ENCODE measurements around the gene TP53TG5. TPM values are rescaled to one million over a fixed set of nuclear protein-coding genes. Genes with fewer than 3 reads are reported as not detected.

TP53TG5 gene
- total and polyA plus RNA-seq, 2 of the 8 experiments (the other 6 are each of a cell fraction or from before 2014, with no cell fraction given) = not detected

DNA sequence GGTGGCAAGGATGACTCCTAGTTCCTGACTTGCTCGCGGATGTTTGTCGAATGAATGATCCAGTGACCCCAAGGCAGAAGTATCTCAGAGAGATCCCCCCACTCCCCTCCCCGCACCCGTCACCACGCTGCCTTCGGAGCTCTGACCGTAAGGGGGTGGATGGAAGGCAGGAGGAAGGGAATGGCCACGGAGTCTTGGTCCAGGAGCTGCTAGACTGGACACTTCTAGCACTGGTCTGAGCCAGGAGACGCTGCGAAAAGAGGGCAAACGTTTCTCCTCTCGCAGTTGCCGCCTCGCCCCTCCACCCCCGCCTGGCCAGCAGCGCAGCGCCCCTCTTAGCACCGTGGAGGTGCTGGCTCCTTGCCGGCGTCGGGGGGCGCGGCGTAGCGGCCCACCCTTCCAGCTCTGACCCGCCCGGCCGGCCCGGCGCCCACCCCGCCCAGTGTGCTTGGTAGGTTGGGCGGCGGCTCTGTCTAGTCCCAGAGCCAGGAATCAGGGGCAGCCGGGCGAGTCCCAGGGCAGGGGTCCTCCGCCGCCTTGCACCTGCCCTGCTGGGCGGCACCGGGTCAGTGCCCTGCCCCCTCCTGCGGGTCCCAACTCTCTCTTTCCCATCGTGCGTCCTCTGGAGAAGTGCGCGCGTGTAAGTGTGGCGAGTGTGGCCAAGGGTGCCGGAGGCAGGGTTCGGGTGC is 27.6 kb upstream of the TP53TG5 start:
- Histone ChIP-seq H2AFZ (ENCODE audit: low read length) (peak overlapping the region; percentile 92; the same call in 1 of the 2 replicates), H2BK15ac (ENCODE audit: low read length) (no peak overlapping the region; the same call in 1 of the 2 replicates), H2BK5ac (ENCODE audit: low read depth, low read length) (peak overlapping the region; percentile 60; the same call in 1 of the 2 replicates), H3K14ac (ENCODE audit: insufficient read length) (no peak overlapping the region), H2BK20ac (ENCODE audit: low read length) (no peak overlapping the region), H4K8ac (ENCODE audit: extremely low read depth, insufficient read depth, low read length) (peak overlapping the region; percentile 93), H3K4me2 (ENCODE audit: insufficient read depth in 1 of 2, low read depth in 2 of 2, low read length in 2 of 2) (peak overlapping the region; percentile 77 to 98), H3K36me3 (ENCODE audit: control insufficient read depth in 2 of 4, insufficient read depth in 4 of 4, low read length in 3 of 4) (peaks cover 5 to 15% (median 11%) of the 10 kb centered on the region in 4 experiments), H3K27me3 (replicated peaks in 1 of 4; ENCODE audit: control insufficient read depth in 3 of 4, extremely low read depth in 1 of 4, insufficient read depth in 3 of 4, low read length in 3 of 4) (peaks cover 2 to 20% (median 10%) of the 10 kb centered on the region in 4 experiments; a peak in 6 of 7 replicates), H2BK12ac (ENCODE audit: low read depth, low read length) (peak overlapping the region; percentile 80; the same call in 1 of the 2 replicates), H3K23me2 (ENCODE audit: low read depth, low read length) (peaks cover 21% of the 10 kb centered on the region), H3K23ac (ENCODE audit: insufficient read length) (no peak overlapping the region), H3K4me1 (replicated peaks in 1 of 4; ENCODE audit: control insufficient read depth in 3 of 4, insufficient read depth in 4 of 4, low read length in 3 of 4) (peaks cover 0 to 8% (median 3%) of the 10 kb centered on the region in 4 experiments; a peak in 4 of 7 replicates), H3K9me3 (ENCODE audit: insufficient read depth in 2 of 2, low read depth in 1 of 2, low read length in 1 of 2) (peaks cover 7 to 9% of the 10 kb centered on the region in 2 experiments; a peak in 3 of 4 replicates), H2AK5ac (ENCODE audit: low read depth, low read length) (no peak overlapping the region), H3K18ac (ENCODE audit: extremely low read depth, low read length) (peak overlapping the region; percentile 95), H3K79me1 (ENCODE audit: low read depth, low read length) (no peaks in the 10 kb centered on the region), H3K4ac (replicated peaks; ENCODE audit: insufficient read length, low read depth, low read length) (peak overlapping the region; percentile 65), H4K20me1 (replicated peaks in 1 of 2; ENCODE audit: control insufficient read depth in 1 of 2, insufficient read depth in 2 of 2, low read length in 2 of 2) (peaks cover 4 to 5% of the 10 kb centered on the region in 2 experiments), H2BK120ac (replicated peaks; ENCODE audit: low read depth, low read length) (no peak overlapping the region), H3K56ac (replicated peaks; ENCODE audit: insufficient read length, low read depth, low read length) (no peak overlapping the region), H4K91ac (replicated peaks; ENCODE audit: insufficient read length, low read length) (peak overlapping the region; percentile 86), H3K27ac (ENCODE audit: low read depth, low read length) (no peak overlapping the region), H3K9ac (replicated peaks in 1 of 4; ENCODE audit: extremely low read depth in 1 of 4, low read depth in 3 of 4, low read length in 3 of 4) (peak overlapping the region; percentile 49 to 86 (median 83); a peak in 6 of 7 replicates), H3K79me2 (ENCODE audit: control insufficient read depth in 1 of 2, insufficient read depth in 2 of 2, low read length in 2 of 2) (peaks cover 0 to 9% of the 10 kb centered on the region in 2 experiments; a peak in 1 of 4 replicates), H4K5ac (ENCODE audit: insufficient read length, low read depth, low read length) (peak overlapping the region; percentile 70), H3K4me3 (ENCODE audit: extremely low read depth in 1 of 4, insufficient read depth in 2 of 4, low read depth in 3 of 4, low read length in 4 of 4) (peak overlapping the region; percentile 82 to 86 (median 84))
- TF ChIP-seq CHD2 (IDR thresholded peaks at IDR 0.05; ENCODE audit: low read length) (no peak), TAF7 (optimal IDR thresholded peaks at IDR 0.05; ENCODE audit: borderline replicate concordance, low read depth, low read length) (peak; percentile 44), CTCF (IDR thresholded peaks at IDR 0.05; ENCODE audit: control extremely low read depth in 1 of 3, insufficient read depth in 1 of 3, low read depth in 1 of 3, low read length in 3 of 3) (peak in 1 of 3 experiments; percentile 2; a peak in 1 of 4 replicates), POLR2A (IDR thresholded peaks at IDR 0.05; ENCODE audit: control extremely low read depth in 1 of 2, low read depth in 2 of 2, low read length in 2 of 2) (0 out of 3 replicates have a peak, but pooled peaks of 1 of the 2 experiments have one; percentile 9), EGR1 (IDR thresholded peaks at IDR 0.05; ENCODE audit: borderline replicate concordance, low read depth, low read length) (peak; percentile 19; the same call in 1 of the 2 replicates), SUZ12 (IDR thresholded peaks at IDR 0.05; ENCODE audit: low read length) (peak; percentile 42; the same call in 1 of the 2 replicates), KDM4A (IDR thresholded peaks at IDR 0.05; ENCODE audit: low read depth, low read length, severe bottlenecking) (no peak), BACH1 (IDR thresholded peaks at IDR 0.05; ENCODE audit: low read length) (no peak)
- DNase-seq (ENCODE audit: low read depth in 1 of 2, low spot score in 2 of 2) (peak in 1 of 2 experiments; percentile 66), FAIRE-seq (no peak)
- ChIA-PET CTCF (ENCODE audit: partially characterized antibody) (interaction anchor here (0.9 to 12.6 kb wide), 5 partner anchors 14 to 86 kb away, joined by 3 to 127 read pairs (median 6); partner anchors contain the start of gene TP53TG5), POLR2A (ENCODE audit: partially characterized antibody) (interaction anchor here (0.6 to 5.7 kb wide), 11 partner anchors 11 to 90 kb away, joined by 3 to 71 read pairs (median 5); partner anchors contain the start of genes PIGT, SDC4 and SYS1)
- WGBS, 2 experiments (ENCODE audit: extremely low coverage in 1 of 2, insufficient coverage in 1 of 2, insufficient read length in 1 of 2, insufficient replicate concordance in 2 of 2, low coverage in 1 of 2, low lambda C conversion rate in 2 of 2, missing lambda C conversion rate in 1 of 2) = 6% methylated on average over 23 of the region's 49 CpGs; no CpG with 5 or more reads in 1 of the 2 experiments

Data from H1 (cell line).